RWPE1 (cell line): ENCODE measurements around the gene CDH13.

Experiments used
- CTCF ChIA-PET: fragments of 350-600 bp; sonication (Branson Sonifier 250); formaldehyde crosslinking; extraction: SDS; loops from one replicate; lab custom pipeline; 2021; lab: Yijun Ruan, JAX
- POLR2A ChIA-PET: fragments of 400-600 bp; formaldehyde crosslinking; extraction: SDS; loops from one replicate; lab custom pipeline; 2020; ENCODE audit warnings: antibody characterized with exemption; ENCODE audit not compliant: low non-redundant PET; lab: Yijun Ruan, JAX
- DNase-seq: peaks from one replicate; pipeline ENCODE4 v3.0.0; 2012; ENCODE audit warnings: low spot score
- H3K27ac ChIP-seq: fragments of 450-650 bp; 2 replicates; pipeline ENCODE4 v1.5.1; 2017
- TF ChIP-seq, protein P1 (sequence below): fragments of 450-650 bp; conservative IDR thresholded peaks from 2 replicates; pipeline ENCODE4 v1.5.1; 2017; ENCODE audit warnings: low read depth, mild to moderate bottlenecking

Gene CDH13

DNA sequence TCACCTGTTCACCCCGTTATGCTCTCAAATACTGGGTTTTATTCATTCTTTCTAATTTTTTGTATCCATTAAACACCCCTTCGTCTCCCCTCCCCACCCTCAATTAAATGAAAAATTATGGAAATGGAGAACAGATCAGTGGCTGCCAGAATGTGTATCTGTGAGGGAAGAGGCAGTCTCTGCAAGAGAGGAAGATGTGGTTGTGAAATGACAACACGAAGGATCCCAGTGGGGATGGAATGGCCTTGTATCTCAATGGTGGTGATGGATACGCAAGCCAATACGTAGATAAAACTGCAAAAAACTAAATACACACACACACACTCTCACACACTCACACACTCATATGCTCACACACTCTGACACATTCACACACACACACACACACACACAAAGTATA lies 570.7 kb downstream of the CDH13 start:
- TF ChIP-seq, protein P1, sequence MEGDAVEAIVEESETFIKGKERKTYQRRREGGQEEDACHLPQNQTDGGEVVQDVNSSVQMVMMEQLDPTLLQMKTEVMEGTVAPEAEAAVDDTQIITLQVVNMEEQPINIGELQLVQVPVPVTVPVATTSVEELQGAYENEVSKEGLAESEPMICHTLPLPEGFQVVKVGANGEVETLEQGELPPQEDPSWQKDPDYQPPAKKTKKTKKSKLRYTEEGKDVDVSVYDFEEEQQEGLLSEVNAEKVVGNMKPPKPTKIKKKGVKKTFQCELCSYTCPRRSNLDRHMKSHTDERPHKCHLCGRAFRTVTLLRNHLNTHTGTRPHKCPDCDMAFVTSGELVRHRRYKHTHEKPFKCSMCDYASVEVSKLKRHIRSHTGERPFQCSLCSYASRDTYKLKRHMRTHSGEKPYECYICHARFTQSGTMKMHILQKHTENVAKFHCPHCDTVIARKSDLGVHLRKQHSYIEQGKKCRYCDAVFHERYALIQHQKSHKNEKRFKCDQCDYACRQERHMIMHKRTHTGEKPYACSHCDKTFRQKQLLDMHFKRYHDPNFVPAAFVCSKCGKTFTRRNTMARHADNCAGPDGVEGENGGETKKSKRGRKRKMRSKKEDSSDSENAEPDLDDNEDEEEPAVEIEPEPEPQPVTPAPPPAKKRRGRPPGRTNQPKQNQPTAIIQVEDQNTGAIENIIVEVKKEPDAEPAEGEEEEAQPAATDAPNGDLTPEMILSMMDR: no peak
- no peak for DNase-seq
- H3K27ac ChIP-seq: no peak overlapping the region
- POLR2A ChIA-PET: no interaction called here
- CTCF ChIA-PET: no interaction called here

DNA sequence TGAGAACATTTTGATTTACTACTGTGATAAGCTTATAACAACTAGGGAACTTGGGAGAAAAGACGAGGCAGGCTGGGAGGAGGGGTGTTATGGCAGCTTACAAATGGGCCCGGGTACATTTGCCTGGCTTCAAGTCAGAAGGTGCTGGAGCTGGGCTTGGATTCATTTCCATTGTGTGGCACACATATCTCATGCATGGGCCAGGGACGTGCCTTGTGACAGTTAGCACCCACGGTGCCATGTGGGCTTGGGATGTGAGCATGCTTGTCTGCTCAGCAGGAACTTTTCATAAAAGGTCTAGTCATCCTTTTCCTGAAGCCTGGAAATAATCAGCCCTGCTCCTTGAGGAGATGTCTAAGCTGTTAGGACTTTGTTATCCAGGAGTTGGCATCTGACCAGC lies 572.2 kb downstream of the CDH13 start:
- POLR2A ChIA-PET: no interaction called here
- DNase-seq: no peak
- TF ChIP-seq, protein P1: no peak
- CTCF ChIA-PET: no interaction called here
- H3K27ac ChIP-seq: no peak overlapping the region

DNA sequence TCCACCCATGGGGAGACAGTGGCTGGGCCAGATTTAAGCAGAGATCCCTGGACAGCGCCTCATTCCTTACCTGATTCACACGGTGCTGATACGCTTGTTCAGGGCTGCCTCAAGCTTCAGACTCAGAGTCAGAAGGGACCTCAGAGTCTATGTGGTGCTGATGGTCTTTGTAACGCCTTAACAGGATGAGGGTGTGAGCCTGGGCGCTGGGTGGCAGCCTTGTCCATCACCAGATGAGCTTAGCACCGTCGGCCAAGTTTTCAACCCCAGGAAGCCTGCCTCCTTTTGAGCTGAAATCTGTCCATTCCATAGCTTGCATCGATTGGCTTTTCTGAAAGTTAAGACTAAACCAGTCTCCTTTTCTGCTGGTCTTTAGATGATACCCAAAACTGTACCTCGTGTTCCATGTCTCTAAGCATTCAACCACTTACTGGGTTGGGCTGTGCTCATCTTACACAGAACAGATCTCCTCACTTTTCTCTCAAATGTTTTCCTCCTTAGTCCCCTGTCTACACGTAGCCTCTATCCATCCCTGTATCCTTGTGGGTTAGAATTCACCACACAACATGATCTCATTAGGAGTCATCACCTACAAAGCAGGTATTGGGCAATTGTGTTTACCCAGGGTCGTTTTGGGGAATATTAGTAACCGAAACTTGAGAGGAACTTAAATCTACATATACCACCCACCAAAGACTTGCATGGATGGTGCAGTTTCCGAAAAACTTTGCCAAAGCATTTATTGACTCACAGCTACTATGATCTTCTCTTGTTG lies 573.4 kb downstream of the CDH13 start:
- TF ChIP-seq, protein P1: no peak
- ChIA-PET POLR2A (no interaction called here), CTCF (no interaction called here)
- DNase-seq: peak; percentile 8
- H3K27ac ChIP-seq: no peak overlapping the region

DNA sequence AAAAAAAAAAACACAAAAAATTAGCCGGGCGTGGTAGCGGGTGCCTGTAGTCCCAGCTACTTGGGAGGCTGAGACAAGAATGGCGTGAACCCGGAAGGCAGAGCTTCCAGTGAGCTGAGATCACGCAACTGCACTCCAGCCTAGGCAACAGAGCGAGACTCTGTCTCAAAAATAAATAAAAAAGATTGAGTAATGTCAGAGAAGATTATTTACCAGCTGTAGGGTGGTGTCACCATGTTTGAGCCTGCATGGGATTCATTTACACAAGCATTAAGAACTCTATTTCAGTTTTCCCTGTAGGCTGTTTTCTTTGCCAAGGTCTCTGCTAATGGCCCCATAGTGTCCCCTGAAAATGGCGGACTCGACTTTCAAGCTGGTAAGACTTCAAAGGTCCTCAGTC lies 575.0 kb downstream of the CDH13 start:
- CTCF ChIA-PET: no interaction called here
- no peak for DNase-seq
- TF ChIP-seq, protein P1: no peak
- H3K27ac ChIP-seq: no peak overlapping the region
- POLR2A ChIA-PET: interaction anchor here (0.8 kb wide), 1 partner anchor 17 kb away, joined by 5 read pairs; no protein-coding TSS in a partner anchor

DNA sequence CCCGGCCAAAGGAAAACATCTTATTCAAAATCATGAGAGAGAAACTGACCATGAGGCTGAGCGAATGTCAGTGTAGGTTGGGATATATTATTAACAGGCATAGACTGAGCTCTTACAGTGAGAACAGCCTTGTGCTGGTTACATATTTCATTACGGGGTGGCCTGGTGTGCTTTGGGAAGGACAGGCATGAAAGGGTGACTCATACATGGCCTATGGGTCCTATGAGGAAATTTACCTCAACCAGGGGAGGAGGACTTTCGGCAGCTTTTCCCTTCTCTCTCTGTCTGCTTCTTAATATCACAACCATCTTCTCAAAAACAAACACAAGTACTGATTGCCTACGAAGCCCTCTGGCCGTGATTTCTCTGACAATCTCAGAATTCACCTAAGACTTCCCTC lies 579.1 kb downstream of the CDH13 start:
- POLR2A ChIA-PET: no interaction called here
- no peak for DNase-seq
- TF ChIP-seq, protein P1: no peak
- CTCF ChIA-PET: no interaction called here
- no peak overlapping the region for H3K27ac ChIP-seq

DNA sequence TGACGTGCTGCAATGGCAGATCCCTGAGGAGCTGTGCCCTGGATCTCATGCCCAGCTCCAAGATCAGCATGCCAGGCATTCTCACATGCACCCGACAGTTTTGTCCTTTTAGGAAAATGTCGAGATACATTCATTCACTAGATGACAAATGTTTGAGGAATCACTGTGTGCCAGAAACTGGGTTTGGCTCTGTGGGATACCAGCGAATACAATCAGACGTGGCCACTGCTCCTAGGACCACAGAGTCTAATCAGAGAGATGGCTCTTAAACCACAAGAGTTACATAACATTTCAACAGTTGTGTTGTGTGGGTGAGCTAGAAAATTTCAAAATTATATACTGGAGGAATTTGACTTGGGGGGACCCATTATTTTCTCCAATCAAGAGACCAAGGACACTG lies 579.7 kb downstream of the CDH13 start:
- no peak for DNase-seq
- TF ChIP-seq, protein P1: no peak
- no peak overlapping the region for H3K27ac ChIP-seq
- ChIA-PET CTCF (no interaction called here), POLR2A (no interaction called here)
